Measurements from ENCODE around the gene NSMCE1. TPM values are rescaled to one million over a fixed set of nuclear protein-coding genes. Genes with fewer than 3 reads are reported as not detected.
A peak's percentile ranks its signal among the peaks of the same experiment; 100 is the strongest.

NSMCE1 gene
- total RNA-seq, 5 donors from 2014 or later (not counting 1 experiment from before 2014, with no cell fraction given), result 53.5 to 83.2 (median 73.9) TPM

DNA sequence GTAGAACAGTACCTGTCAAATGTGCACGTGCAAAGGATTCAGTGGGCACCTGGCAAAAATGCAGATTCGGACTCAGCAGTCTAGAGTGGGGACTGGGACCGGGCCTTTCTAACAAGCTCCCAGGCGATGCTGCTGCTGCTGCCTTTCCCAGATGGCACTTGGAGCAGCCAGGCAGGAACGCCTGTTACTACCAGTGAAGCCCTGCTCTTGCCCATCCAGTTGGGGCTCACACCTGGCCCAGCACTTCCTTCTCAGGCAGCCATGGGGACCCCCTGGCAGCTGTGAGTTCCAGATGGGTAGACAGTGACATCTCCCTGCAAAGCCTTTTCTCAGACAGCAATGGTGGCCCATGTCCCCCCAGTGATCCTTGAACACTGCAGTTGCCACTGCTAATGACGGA, 34.8 kb downstream of the NSMCE1 start:
- H3K4me3 ChIP-seq (ENCODE audit: control insufficient read depth in 1 of 2, extremely low read depth in 1 of 2, low read length in 1 of 2), result no peak overlapping the region
- peaks cover 93 to 99% (median 94%) of the 10 kb centered on the region in 3 donors for H3K4me1 Mint-ChIP-seq
- H3K36me3 Mint-ChIP-seq, result peaks cover 13% of the 10 kb centered on the region
- no peaks in the 10 kb centered on the region for H3K27me3 ChIP-seq (replicated peaks in 1 of 2; ENCODE audit: control insufficient read depth in 2 of 2, extremely low read depth in 1 of 2, insufficient read depth in 2 of 2, low read length in 1 of 2)
- H3K9me3 Mint-ChIP-seq, result no peaks in the 10 kb centered on the region
- WGBS (ENCODE audit: insufficient coverage), result 80% methylated on average over 5 of the region's 6 CpGs
- peaks cover 0 to 7% of the 10 kb centered on the region in 2 donors for H3K36me3 ChIP-seq (ENCODE audit: control insufficient read depth in 2 of 2, extremely low read depth in 1 of 2, insufficient read depth in 1 of 2, low read length in 1 of 2)
- ATAC-seq (replicated peaks in 1 of 4) (no peak), DNase-seq (no peak)
- CTCF ChIA-PET, result interaction anchor here (0.6 to 3.1 kb wide), 6 partner anchors 9 to 134 kb away, joined by 3 to 26 read pairs (median 14); no protein-coding TSS in a partner anchor
- POLR2A ChIA-PET, result interaction anchor here in 1 of 2 donors (0.6 kb wide), 1 partner anchor 172 kb away, joined by 3 read pairs; no protein-coding TSS in a partner anchor
- H3K9me3 ChIP-seq, result no peaks in the 10 kb centered on the region
- H3K27ac Mint-ChIP-seq, result peak overlapping the region; percentile 97 to 99
- peaks cover 81 to 100% of the 10 kb centered on the region in 2 experiments for H3K4me1 ChIP-seq (ENCODE audit: control insufficient read depth in 1 of 2, extremely low read depth in 1 of 2, insufficient read depth in 2 of 2, low read length in 2 of 2)
- H3K27ac ChIP-seq (ENCODE audit: low read length), result peak overlapping the region; percentile 98
- no peaks in the 10 kb centered on the region for H3K27me3 Mint-ChIP-seq
- H3K4me3 Mint-ChIP-seq, result peak overlapping the region in 2 of 3 donors; percentile 31 to 85

- ChIA-PET POLR2A (no interaction called here), CTCF (interaction anchor here (0.6 to 3.1 kb wide), 2 partner anchors 10 to 64 kb away, joined by 3 to 13 read pairs; no protein-coding TSS in a partner anchor)
- 59% methylated on average over 7 of the region's 13 CpGs for WGBS (ENCODE audit: insufficient coverage)
- peak overlapping the region; percentile 97 to 99 for H3K27ac Mint-ChIP-seq
- H3K27me3 Mint-ChIP-seq, result no peaks in the 10 kb centered on the region
- ATAC-seq (replicated peaks in 1 of 4) (no peak), DNase-seq (peak in 2 of 35 experiments; percentile 18 to 51)
- H3K9me3 Mint-ChIP-seq, result no peaks in the 10 kb centered on the region
- Histone ChIP-seq H3K36me3 (ENCODE audit: control insufficient read depth in 2 of 2, extremely low read depth in 1 of 2, insufficient read depth in 1 of 2, low read length in 1 of 2) (peaks cover 0 to 7% of the 10 kb centered on the region in 2 donors), H3K27ac (ENCODE audit: low read length) (peak overlapping the region; percentile 98), H3K4me3 (ENCODE audit: control insufficient read depth in 1 of 2, extremely low read depth in 1 of 2, low read length in 1 of 2) (peak overlapping the region in 1 of 2 donors; percentile 21), H3K27me3 (replicated peaks in 1 of 2; ENCODE audit: control insufficient read depth in 2 of 2, extremely low read depth in 1 of 2, insufficient read depth in 2 of 2, low read length in 1 of 2) (no peaks in the 10 kb centered on the region), H3K9me3 (no peaks in the 10 kb centered on the region), H3K4me1 (ENCODE audit: control insufficient read depth in 1 of 2, extremely low read depth in 1 of 2, insufficient read depth in 2 of 2, low read length in 2 of 2) (peaks cover 78 to 97% of the 10 kb centered on the region in 2 experiments)
- peak overlapping the region; percentile 64 to 85 (median 68) for H3K4me3 Mint-ChIP-seq
- peaks cover 13% of the 10 kb centered on the region for H3K36me3 Mint-ChIP-seq
- peaks cover 86 to 94% (median 88%) of the 10 kb centered on the region in 3 donors for H3K4me1 Mint-ChIP-seq
Observed at GRCh38 chr16:27232901-27233625, 35.5 kb downstream of the NSMCE1 start.

GRCh38 chr16:27232061-27232900, 36.3 kb downstream of the NSMCE1 start:
- H3K4me3 Mint-ChIP-seq, result peak overlapping the region; percentile 64 to 85 (median 68)
- 31% methylated on average over 24 of the region's 26 CpGs for WGBS (ENCODE audit: insufficient coverage)
- no peaks in the 10 kb centered on the region for H3K27me3 Mint-ChIP-seq
- H3K9me3 ChIP-seq, result no peaks in the 10 kb centered on the region
- H3K36me3 Mint-ChIP-seq, result peaks cover 13% of the 10 kb centered on the region
- ATAC-seq (replicated peaks in 1 of 4) (no peak), DNase-seq (peak in 16 of 35 experiments; percentile 10 to 52 (median 30))
- peaks cover 0 to 10% of the 10 kb centered on the region in 2 donors for H3K36me3 ChIP-seq (ENCODE audit: control insufficient read depth in 2 of 2, extremely low read depth in 1 of 2, insufficient read depth in 1 of 2, low read length in 1 of 2)
- H3K4me1 ChIP-seq (ENCODE audit: control insufficient read depth in 1 of 2, extremely low read depth in 1 of 2, insufficient read depth in 2 of 2, low read length in 2 of 2), result peaks cover 72 to 94% of the 10 kb centered on the region in 2 experiments
- POLR2A ChIA-PET, result interaction anchor here in 1 of 2 donors (0.6 to 0.7 kb wide), 4 partner anchors 9 to 1995 kb away, joined by 3 to 6 read pairs (median 4); no protein-coding TSS in a partner anchor
- peaks cover 80 to 91% (median 80%) of the 10 kb centered on the region in 3 donors for H3K4me1 Mint-ChIP-seq
- H3K27ac Mint-ChIP-seq, result peak overlapping the region; percentile 97 to 99
- H3K9me3 Mint-ChIP-seq, result no peaks in the 10 kb centered on the region
- CTCF ChIA-PET, result interaction anchor here (0.5 to 3.7 kb wide), 6 partner anchors 16 to 135 kb away, joined by 3 to 17 read pairs (median 4); no protein-coding TSS in a partner anchor
- H3K27ac ChIP-seq (ENCODE audit: low read length), result peak overlapping the region; percentile 98
- no peak overlapping the region for H3K4me3 ChIP-seq (ENCODE audit: control insufficient read depth in 1 of 2, extremely low read depth in 1 of 2, low read length in 1 of 2)
- H3K27me3 ChIP-seq (replicated peaks in 1 of 2; ENCODE audit: control insufficient read depth in 2 of 2, extremely low read depth in 1 of 2, insufficient read depth in 2 of 2, low read length in 1 of 2), result no peaks in the 10 kb centered on the region

DNA sequence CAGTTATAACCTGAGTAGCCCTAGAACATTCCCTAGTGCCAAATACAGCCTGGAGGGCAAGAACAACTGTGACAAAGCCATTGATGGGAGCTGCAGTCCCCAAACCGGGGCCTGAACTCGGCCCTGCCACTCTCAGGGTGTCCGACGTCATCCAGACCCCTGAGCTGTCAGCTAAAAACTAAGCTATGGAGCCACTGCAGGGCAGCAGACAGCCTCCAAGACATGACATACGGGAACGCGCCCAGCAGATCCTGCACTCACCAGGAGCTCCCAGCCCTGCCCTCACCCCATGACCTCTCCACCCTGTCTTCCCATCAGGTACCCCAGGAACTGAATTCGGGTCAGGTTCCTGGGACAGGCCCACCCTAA, 36.9 kb downstream of the NSMCE1 start:
- ChIA-PET POLR2A (interaction anchor here (0.6 to 0.7 kb wide), 5 partner anchors 10 to 1994 kb away, joined by 3 to 6 read pairs (median 4); no protein-coding TSS in a partner anchor), CTCF (interaction anchor here (0.5 to 3.7 kb wide), 7 partner anchors 16 to 136 kb away, joined by 3 to 17 read pairs (median 4); no protein-coding TSS in a partner anchor)
- no peaks in the 10 kb centered on the region for H3K9me3 Mint-ChIP-seq
- H3K4me3 ChIP-seq (ENCODE audit: control insufficient read depth in 1 of 2, extremely low read depth in 1 of 2, low read length in 1 of 2), result no peak overlapping the region
- DNase-seq, result no peak
- no peaks in the 10 kb centered on the region for H3K27me3 Mint-ChIP-seq
- H3K36me3 Mint-ChIP-seq, result peaks cover 16% of the 10 kb centered on the region
- no peaks in the 10 kb centered on the region for H3K27me3 ChIP-seq (replicated peaks in 1 of 2; ENCODE audit: control insufficient read depth in 2 of 2, extremely low read depth in 1 of 2, insufficient read depth in 2 of 2, low read length in 1 of 2)
- no peaks in the 10 kb centered on the region for H3K9me3 ChIP-seq
- ATAC-seq (replicated peaks in 1 of 4), result no peak
- WGBS (ENCODE audit: insufficient coverage), result 76% methylated on average over 8 of the region's 8 CpGs
- peaks cover 66 to 94% of the 10 kb centered on the region in 2 experiments for H3K4me1 ChIP-seq (ENCODE audit: control insufficient read depth in 1 of 2, extremely low read depth in 1 of 2, insufficient read depth in 2 of 2, low read length in 2 of 2)
- peak overlapping the region; percentile 98 for H3K27ac ChIP-seq (ENCODE audit: low read length)
- H3K27ac Mint-ChIP-seq, result peak overlapping the region; percentile 97 to 99
- H3K4me3 Mint-ChIP-seq, result peak overlapping the region; percentile 64 to 85 (median 68)
- peaks cover 78 to 91% (median 80%) of the 10 kb centered on the region in 3 donors for H3K4me1 Mint-ChIP-seq
- H3K36me3 ChIP-seq (ENCODE audit: control insufficient read depth in 2 of 2, extremely low read depth in 1 of 2, insufficient read depth in 1 of 2, low read length in 1 of 2), result peaks cover 6 to 11% of the 10 kb centered on the region in 2 donors

DNA sequence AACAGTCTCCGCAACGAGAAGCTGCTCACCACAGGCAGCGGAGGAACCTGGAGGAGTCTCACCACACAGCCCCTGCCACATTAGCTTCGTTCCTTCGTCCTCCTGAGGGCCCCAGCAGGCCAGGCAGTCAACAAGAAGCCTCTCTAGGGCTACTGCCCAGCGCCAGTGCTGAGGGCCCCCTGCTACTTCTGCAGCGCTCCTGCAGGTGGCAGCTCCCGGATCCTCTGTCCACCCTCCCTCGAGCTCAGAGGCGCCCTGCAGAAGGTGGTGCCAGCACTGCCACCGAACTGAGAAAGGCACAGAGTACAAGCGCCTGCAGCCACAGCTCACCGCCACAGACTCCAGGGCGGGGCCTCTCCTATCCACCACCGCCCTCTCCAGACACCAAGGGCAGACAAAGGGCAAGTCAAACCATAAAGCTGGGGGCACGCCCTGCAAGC, 38.0 kb downstream of the NSMCE1 start:
- no peaks in the 10 kb centered on the region for H3K9me3 Mint-ChIP-seq
- ChIA-PET POLR2A (interaction anchor here (0.5 to 1.1 kb wide), 8 partner anchors 27 to 1327 kb away, joined by 3 to 5 read pairs (median 3); partner anchors contain the start of genes IL21R (in 1 of the 2) and KDM8 (in 1 of the 2)), CTCF (interaction anchor here (0.7 to 3.7 kb wide), 14 partner anchors 10 to 229 kb away, joined by 3 to 17 read pairs (median 4); partner anchors contain the start of genes IL21R (in 1 of the 2) and KDM8 (in 1 of the 2))
- Histone ChIP-seq H3K27ac (ENCODE audit: low read length) (peak overlapping the region; percentile 98), H3K27me3 (replicated peaks in 1 of 2; ENCODE audit: control insufficient read depth in 2 of 2, extremely low read depth in 1 of 2, insufficient read depth in 2 of 2, low read length in 1 of 2) (no peaks in the 10 kb centered on the region), H3K36me3 (ENCODE audit: control insufficient read depth in 2 of 2, extremely low read depth in 1 of 2, insufficient read depth in 1 of 2, low read length in 1 of 2) (peaks cover 9 to 12% of the 10 kb centered on the region in 2 donors), H3K4me1 (ENCODE audit: control insufficient read depth in 1 of 2, extremely low read depth in 1 of 2, insufficient read depth in 2 of 2, low read length in 2 of 2) (peaks cover 56 to 94% of the 10 kb centered on the region in 2 experiments), H3K4me3 (ENCODE audit: control insufficient read depth in 1 of 2, extremely low read depth in 1 of 2, low read length in 1 of 2) (peak overlapping the region; percentile 27 to 70), H3K9me3 (no peaks in the 10 kb centered on the region)
- H3K27me3 Mint-ChIP-seq, result no peaks in the 10 kb centered on the region
- H3K4me1 Mint-ChIP-seq, result peaks cover 79 to 90% (median 83%) of the 10 kb centered on the region in 3 donors
- ATAC-seq (replicated peaks in 1 of 4) (peak; percentile 48 to 71 (median 70)), DNase-seq (peak; percentile 58 to 87 (median 72))
- 6% methylated on average over 16 of the region's 16 CpGs for WGBS (ENCODE audit: insufficient coverage)
- peak overlapping the region; percentile 68 to 85 (median 81) for H3K4me3 Mint-ChIP-seq
- peaks cover 21% of the 10 kb centered on the region for H3K36me3 Mint-ChIP-seq
- H3K27ac Mint-ChIP-seq, result peak overlapping the region; percentile 97 to 99
